K562 (cell line): Measurements from ENCODE around the gene HTRA3.

Experiments
- CTCF ChIP-seq, 3 experiments: IDR thresholded peaks in 2 of 3; conservative IDR thresholded peaks in 1 of 3; 2 replicates each; pipeline ENCODE4 v1.5.1; 2011 to 2012; ENCODE audit warnings: low read length in 3 of 3, mild to moderate bottlenecking in 3 of 3, control low read depth in 2 of 3, improper control_type of control experiment in 1 of 3, inconsistent platforms in 1 of 3, low read depth in 1 of 3, mixed read lengths in 1 of 3, moderate library complexity in 1 of 3; ENCODE audit not compliant: insufficient read depth in 2 of 3
- MCM2 ChIP-seq: fragments of 450-650 bp; IDR thresholded peaks from 2 replicates; pipeline ENCODE4 v1.6.1; 2017; ENCODE audit warnings: low read depth, mild to moderate bottlenecking
- POLR2AphosphoS5 ChIP-seq: IDR thresholded peaks from 2 replicates; pipeline ENCODE4 v1.6.1; 2011; ENCODE audit warnings: mild to moderate bottlenecking, low read depth, low read length, moderate library complexity; ENCODE audit not compliant: control insufficient read depth, insufficient read depth

DNA sequence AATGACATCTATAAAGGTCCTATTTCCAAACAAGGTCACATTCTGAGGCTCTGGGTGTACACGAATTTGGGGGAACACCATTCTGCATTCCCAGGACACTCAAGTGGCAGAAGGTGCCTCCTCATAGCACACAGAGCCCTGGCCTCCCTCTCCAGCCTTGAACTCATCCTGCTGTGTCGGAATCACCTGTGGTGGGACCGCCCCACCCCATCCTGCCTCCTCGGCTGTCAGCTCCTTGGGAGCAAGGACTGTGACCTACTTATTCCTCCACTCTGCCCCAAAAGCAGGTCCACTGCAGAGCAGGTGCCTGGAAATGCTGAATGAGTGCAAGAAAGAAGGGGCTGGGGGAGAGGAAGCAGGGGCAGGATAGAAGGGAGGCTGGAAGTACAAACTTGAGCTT is 33.5 kb downstream of the HTRA3 start:
- TF ChIP-seq MCM2 (no peak), CTCF (IDR thresholded peaks at IDR 0.05 in 2 of 3, conservative IDR thresholded peaks at IDR 0.05 in 1 of 3; ENCODE audit: insufficient read depth in 2 of 3, low read depth in 1 of 3, low read length in 3 of 3) (no peak), POLR2AphosphoS5 (no peak)
